ENCODE results near the gene EXOSC7. TPM values are rescaled to one million over a fixed set of nuclear protein-coding genes. Genes with fewer than 3 reads are reported as not detected.

Gene EXOSC7
- total and polyA plus RNA-seq, 10 of the 15 experiments (the other 5 are each of a cell fraction or from before 2014, with no cell fraction given), result 58.0 to 193 (median 82.9) TPM

DNA sequence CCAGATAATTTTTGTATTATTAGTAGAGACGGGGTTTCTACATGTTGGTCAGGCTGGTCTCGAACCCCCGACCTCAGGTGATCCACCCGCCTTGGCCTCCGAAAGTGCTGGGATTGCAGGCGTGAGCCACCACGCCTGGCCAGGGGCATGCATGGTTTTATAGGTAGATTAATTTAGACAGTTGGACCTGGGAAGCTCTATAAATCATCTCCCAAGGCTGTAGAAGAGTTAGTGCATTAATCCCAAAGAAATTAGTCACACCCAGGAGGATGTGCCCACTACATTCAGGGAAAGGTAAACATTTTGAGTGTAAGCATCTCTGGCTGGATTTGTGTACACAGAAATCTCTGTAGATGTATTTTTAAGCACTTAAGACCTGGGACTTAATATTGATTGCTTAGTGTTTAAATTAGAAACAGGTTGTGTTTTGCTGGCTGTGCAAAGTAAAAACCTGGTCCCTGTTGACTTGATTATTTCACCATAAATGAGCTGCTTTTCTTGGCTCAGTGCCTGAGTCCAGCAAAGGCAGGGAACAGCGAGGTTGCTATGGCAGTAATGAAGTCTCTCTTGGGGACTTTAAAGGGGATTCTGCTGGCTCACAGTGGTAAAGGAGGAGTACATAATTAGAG is 19.2 kb downstream of the EXOSC7 start:
- no TSS peak for BruUV-seq (replicated peaks)
- ATAC-seq (no peak), FAIRE-seq (no peak), DNase-seq (ENCODE audit: low read depth, low spot score) (no peak)
- Histone ChIP-seq H2AFZ (ENCODE audit: control insufficient read depth, low read depth, low read length) (no peak overlapping the region), H3K27me3 (replicated peaks in 1 of 2; ENCODE audit: control insufficient read depth in 2 of 2, insufficient read depth in 2 of 2, low read length in 1 of 2) (no peaks in the 10 kb centered on the region), H3K9me3 (replicated peaks; ENCODE audit: control insufficient read depth, insufficient read depth, low read length) (no peaks in the 10 kb centered on the region), H3K4me3 (no peak overlapping the region), H3K9ac (ENCODE audit: control insufficient read depth, insufficient read depth, low read length) (no peak overlapping the region), H3K27ac (ENCODE audit: control insufficient read depth, insufficient read depth) (no peak overlapping the region), H4K20me1 (ENCODE audit: control insufficient read depth, insufficient read depth) (no peaks in the 10 kb centered on the region), H3K36me3 (ENCODE audit: control insufficient read depth in 2 of 2, insufficient read depth in 2 of 2, low read length in 1 of 2) (peaks cover 20 to 42% of the 10 kb centered on the region in 2 experiments; a peak in 3 of 4 replicates), H3K79me2 (ENCODE audit: control insufficient read depth, insufficient read depth, low read length) (no peaks in the 10 kb centered on the region; the same call in none of the 2 replicates), H3K4me1 (ENCODE audit: control insufficient read depth, insufficient read depth, low read length) (peaks cover 5% of the 10 kb centered on the region), H3K4me2 (ENCODE audit: control insufficient read depth, insufficient read depth) (no peak overlapping the region)
- TF ChIP-seq SMAD5 (IDR thresholded peaks at IDR 0.05; ENCODE audit: low read depth), result no peak
- TF ChIP-seq CHD4 (IDR thresholded peaks at IDR 0.05), result no peak
- TF ChIP-seq, protein P1, sequence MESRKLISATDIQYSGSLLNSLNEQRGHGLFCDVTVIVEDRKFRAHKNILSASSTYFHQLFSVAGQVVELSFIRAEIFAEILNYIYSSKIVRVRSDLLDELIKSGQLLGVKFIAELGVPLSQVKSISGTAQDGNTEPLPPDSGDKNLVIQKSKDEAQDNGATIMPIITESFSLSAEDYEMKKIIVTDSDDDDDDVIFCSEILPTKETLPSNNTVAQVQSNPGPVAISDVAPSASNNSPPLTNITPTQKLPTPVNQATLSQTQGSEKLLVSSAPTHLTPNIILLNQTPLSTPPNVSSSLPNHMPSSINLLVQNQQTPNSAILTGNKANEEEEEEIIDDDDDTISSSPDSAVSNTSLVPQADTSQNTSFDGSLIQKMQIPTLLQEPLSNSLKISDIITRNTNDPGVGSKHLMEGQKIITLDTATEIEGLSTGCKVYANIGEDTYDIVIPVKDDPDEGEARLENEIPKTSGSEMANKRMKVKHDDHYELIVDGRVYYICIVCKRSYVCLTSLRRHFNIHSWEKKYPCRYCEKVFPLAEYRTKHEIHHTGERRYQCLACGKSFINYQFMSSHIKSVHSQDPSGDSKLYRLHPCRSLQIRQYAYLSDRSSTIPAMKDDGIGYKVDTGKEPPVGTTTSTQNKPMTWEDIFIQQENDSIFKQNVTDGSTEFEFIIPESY (IDR thresholded peaks at IDR 0.05), result no peak
- no peak for TF ChIP-seq POU2F2 (IDR thresholded peaks at IDR 0.05; ENCODE audit: borderline replicate concordance, low read depth, low read length)
- no peak for TF ChIP-seq NFYB (IDR thresholded peaks at IDR 0.05; ENCODE audit: insufficient read depth, low read depth, low read length)
- in situ Hi-C loops (cut with MboI) (no loop called here), intact Hi-C loops (cut with micrococcal nuclease; ENCODE audit: unreplicated experiment) (no loop called here)
- CTCF ChIA-PET, result interaction anchor here (0.6 to 7.7 kb wide), 7 partner anchors 7 to 116 kb away, joined by 3 to 53 read pairs (median 4); partner anchors contain the start of genes EXOSC7 and ZDHHC3
- 83% methylated on average over 8 of the region's 8 CpGs for WGBS (ENCODE audit: insufficient coverage, insufficient replicate concordance, low lambda C conversion rate, missing lambda C conversion rate)
- POLR2A ChIA-PET, result interaction anchor here (1.6 to 6.7 kb wide), 2 partner anchors 11 to 18 kb away, joined by 15 to 62 read pairs; partner anchors contain the start of genes EXOSC7 and ZDHHC3
- RAD21 ChIA-PET (ENCODE audit: unreplicated experiment), result interaction anchor here (1.3 to 5.2 kb wide), 6 partner anchors 11 to 1001 kb away, joined by 3 to 39 read pairs (median 6); partner anchors contain the start of genes EXOSC7, FYCO1 and ZDHHC3
- SMC1A ChIA-PET (ENCODE audit: uncharacterized antibody, unreplicated experiment), result interaction anchor here (1.0 to 8.3 kb wide), 4 partner anchors 11 to 44 kb away, joined by 3 to 97 read pairs (median 16); partner anchors contain the start of genes EXOSC7 and ZDHHC3

All from GM12878 (cell line).